T-helper 1 cell (primary cell): ENCODE results near the gene NBEAL2.
A peak's percentile ranks its signal among the peaks of the same experiment; 100 is the strongest.
"Not testable (repeated sequence)": the region's sequence is repeated elsewhere in the genome, so short reads cannot be mapped to it uniquely, and the experiment has no call there.

ENCODE experiments used
- DNase-seq, 5 donors: peaks; one replicate each; pipeline ENCODE4 v3.0.0-alpha.2; 2012 to 2020

The NBEAL2 gene

DNA sequence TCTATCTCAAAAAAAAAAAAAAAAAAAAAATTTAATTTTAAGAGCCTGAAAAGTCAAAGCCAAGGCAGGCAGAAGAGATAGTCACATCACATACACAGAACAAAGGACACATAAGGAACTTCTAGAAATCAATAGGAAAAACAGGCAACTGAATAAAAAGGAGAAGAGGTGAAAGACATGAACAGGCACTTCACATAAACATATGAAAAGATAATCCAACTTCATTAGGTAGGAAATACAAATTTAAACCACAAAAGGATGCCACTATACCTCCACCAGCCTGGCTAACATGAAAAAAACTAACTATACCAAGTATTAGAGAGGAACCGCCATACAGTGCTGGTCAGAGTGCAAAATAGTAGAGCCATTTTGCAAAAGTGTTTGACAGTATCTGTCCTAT lies 17.0 kb upstream of the NBEAL2 start:
- no peak for DNase-seq

DNA sequence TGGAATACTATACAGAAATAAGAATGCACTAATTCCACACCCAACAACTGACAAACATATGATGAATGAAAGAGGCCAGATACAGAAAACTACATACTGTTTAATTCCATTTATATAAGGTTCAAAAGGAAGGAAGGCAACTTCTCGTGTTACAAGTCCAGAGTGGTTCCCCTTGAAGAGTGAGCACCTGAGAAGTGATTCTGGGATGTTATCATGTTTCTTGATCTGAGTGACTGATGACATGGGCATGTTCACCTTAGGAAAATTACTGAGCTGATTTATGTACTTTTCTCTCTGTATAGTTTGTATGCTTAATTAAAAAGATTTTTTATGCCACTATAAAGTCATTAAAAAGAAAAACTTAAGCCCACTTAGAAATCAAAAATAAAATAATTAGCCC lies 16.5 kb upstream of the NBEAL2 start:
- no peak for DNase-seq

DNA sequence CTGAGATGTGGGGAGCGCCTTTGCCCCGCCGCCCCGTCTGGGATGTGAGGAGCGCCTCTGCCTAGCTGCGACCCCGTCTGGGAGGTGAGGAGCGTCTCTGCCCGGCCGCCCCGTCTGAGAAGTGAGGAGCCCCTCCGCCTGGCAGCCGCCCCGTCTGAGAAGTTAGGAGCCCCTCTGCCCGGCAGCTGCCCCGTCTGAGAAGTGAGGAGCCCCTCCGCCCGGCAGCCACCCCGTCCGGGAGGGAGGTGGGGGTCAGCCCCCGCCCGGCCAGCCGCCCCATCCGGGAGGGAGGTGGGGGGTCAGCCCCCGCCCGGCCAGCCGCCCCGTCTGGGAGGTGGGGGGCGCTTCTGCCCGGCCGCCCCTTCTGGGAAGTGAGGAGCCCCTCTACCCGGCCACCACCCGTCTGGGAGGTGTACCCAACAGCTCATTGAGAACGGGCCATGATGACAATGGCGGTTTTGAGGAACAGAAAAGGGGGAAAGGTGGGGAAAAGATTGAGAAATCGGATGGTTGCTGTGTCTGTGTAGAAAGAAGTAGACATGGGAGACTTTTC lies 15.4 kb upstream of the NBEAL2 start:
- DNase-seq: not testable (repeated sequence)

DNA sequence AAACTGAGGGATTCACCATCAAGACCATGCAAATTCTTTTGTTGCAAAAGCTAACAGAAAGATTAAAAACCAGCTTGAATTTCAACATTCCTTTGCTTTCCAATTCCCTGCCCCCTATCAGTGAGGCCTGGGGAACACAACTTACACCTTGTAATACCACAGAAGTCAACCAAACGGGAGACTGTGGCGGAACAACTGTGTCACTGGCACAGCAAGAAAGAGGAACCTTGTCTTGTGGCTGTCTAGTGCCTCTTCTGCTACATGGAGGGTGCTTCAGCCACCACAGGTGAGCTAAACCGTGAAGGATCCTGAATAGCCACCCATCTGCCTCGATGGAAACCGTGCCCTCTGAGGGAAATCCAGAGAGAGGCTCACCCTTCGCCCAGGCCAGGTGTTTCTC lies 14.3 kb upstream of the NBEAL2 start:
- DNase-seq: no peak

DNA sequence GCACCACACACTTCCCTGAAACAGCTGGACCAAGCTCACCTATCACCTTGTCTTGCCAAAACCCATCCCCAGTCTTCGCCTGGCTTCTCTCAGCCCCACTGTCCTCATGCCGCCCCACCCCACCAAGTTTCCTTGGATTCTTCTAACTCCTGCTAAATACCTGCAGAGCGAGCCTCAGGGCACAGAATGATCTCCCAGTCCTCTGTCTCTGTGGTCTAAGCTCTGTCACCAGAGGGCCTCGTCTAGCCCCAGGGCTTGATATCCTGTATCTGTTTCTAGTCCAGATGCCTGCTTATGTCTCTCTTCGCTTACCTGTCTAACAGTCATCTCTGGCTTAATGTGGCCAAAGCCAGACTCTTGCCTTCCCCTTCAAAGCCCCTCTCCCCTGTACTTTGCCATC lies 12.7 kb upstream of the NBEAL2 start:
- no peak for DNase-seq

DNA sequence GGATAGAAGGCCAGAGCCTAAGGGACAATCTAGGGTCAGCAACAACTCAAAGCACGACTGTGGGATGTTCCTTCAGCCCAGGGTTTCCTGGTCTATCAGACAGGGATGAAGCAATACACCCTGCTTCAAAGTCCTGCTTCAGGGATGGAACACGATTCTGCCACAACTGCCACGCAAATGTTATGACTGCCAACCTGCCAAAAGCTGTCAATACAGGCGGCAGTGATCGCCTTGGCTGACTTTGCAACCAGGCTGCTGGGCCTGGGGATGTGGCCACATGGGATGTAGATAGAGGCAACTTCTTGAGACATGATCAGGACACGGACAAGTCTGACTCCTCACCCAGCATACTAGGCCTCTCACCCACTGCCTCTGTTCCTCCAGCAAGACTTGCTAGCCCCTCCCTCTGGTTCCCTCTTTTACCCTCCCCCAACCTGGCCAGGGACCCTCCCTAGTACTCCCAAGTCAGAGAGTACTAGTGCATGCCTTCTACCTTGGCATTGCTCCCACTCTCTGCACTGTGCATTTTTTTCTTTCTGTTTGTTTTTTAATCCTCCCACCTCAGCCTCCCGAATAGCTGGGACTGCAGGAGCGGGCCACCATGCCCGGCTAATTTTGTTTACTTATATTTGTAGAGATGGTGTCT lies 10.6 kb upstream of the NBEAL2 start:
- DNase-seq: no peak

DNA sequence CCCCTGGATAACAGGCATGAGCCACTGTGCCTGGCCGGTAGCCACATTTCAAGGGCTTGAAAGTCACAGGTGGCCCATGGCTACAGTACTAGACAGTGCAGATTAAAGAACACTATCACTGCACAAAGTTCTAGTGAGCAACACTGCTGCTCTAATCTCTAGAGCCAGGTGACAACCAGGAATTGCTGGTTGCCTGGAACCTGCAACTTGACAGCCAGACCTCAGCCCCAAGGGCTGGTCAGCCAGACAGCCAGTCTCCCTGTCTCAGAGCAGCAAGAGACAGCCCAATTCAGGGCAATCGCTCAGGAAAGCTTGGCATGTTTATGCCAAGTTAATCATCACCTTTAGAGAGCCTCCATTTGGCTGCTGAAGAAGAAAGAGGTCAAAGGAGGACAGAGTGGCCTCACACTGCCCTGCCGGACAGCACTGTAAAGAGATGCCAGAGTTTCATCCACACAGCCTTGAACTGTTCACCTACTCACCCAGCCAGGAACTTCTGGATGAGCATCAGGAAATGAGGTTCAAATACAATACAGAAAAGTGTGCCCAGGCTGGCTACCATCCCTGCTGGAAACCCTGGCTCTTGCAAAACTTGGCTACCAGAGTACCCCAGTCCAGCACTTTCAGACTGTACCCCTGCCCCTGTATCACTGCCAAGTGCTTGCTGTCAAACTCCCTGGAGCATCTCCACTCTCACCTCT lies 8.9 kb upstream of the NBEAL2 start:
- DNase-seq: no peak

DNA sequence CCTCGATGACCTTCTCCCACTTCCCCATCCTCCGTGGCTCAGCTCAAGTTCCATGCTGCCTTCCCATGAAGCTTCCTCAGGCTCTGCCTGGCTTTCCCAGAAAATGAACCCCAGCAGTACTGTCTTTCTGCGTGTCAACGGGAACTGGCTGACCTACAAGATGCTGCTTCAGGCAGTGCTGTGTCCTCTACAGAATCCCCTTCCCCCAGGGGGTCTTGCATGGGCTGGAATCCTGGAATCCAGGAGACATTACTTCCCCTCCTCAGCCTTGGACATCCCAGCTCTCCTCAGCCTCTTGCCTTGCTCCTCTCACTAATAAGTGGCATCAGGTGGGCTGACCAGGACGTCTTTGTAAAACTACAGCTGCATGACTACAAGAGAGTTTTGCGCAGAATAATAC lies 8.3 kb upstream of the NBEAL2 start:
- no peak for DNase-seq

DNA sequence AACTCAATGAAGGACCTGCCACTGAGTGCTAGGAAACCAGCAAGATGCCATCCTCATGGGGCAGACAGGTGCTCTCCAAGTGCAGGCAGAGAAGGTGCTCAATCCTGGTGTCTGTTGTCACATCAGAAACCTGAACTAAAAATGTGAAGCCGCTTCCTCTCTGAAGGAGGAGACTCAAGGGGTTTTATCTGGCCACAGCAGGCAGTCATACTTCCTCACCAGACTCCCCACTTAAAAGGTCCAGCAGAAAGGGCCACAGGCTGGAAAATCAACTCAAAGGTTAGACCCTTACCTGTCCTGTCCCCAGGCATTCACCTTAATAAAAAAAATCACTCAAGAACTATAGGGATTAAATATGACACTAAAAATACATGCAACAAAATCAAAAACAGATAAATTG lies 7.7 kb upstream of the NBEAL2 start:
- DNase-seq: no peak

DNA sequence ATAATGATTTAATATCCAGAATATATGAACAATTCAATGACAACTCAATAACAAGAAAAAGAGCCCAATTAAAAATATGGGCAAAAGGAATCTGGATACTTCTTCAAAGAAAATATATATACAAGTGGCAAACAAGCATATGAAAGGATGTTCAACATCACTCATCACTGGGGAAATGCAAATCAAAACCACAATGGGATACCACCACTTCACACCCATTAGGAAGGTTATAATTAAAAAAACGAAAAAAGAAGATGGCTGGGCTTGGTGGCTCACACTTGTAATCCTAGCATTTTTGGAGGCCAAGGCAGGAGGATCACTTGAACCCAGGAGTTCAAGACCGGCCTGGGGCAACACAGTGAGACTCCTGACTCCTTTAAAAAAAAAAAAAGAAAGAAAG lies 7.1 kb upstream of the NBEAL2 start:
- no peak for DNase-seq

DNA sequence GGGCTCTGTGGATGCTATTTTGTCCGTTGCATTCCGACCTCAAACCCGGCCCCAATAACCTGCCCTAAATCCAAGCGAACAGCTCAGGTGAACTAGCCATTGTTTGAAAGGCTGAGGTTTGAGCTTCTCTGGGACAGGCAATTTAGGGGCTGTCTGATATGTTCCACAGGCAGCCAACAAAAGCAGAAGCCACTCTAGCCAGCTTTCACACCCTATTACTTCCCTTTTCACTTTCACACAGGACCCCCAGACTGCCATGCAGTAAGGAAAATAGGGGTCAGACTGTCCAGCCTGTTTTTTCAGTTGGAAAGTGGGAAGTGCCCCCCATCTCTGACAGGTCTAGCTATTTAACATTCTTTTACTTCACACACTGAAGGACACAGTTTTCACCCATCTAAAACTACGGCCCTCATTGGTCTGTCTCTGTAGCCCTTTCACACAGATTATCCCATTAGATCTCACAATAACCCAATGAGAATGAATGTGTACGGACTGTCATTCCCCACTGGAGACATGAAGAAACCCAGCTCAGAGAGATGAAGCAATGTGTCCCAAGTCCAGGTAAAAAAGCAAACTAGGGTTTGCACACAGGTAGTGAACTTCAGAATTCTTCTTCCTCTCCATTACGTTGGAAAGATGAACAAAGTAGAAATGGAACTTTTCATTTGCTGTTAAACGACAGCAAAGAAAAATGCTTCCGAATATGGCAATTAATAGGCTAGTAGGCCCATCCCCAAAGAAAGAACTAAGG lies 4.9 kb upstream of the NBEAL2 start:
- DNase-seq: no peak

DNA sequence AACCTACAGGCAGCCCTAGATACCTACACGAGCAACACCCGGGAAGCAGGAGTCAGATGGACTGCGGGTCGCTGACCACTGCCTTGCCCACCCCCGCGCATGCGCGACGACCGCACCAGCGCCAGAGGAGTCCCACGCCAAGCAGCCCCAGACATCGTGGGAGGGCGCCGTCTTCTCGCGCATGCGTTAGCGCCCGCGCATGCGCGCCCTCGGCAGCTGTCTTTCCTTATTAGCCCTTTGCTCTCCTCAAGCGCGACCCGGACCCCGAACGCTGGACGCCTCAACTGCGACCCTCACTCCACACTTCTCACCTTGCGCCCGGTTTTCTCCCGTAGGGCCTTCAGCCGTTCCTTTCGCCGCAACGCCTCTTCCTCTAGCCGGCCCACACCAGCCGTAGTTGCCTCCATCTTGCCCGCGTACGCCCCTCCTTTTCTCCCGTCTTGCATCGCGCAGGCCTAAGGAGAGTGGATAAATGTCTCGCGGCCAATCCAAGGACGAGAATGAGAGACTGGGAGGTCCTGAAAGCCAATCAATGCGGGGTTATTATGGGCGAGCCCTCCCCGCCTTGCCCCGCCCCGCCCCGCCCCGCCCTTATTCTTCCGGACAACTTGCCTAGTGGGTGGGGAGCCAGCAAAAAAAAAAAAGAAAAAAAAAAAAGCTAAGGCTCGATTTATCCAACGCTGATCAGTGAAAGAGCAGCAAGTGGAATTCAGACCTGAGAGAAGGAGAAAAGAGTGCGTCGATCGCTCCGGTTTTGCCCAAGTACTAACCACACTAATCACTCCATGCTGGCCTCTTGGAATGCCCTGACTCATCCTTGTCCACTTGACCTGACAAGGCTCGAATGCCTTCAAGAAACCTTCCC lies 2.9 kb upstream of the NBEAL2 start, which contains the start of gene CCDC12:
Gene CCDC12 (minus strand): TSS at position 420 of the 865 bp plus-strand sequence. CDS start 13 bp downstream, at position 407.
- peak; percentile 86 to 98 (median 92) for DNase-seq

DNA sequence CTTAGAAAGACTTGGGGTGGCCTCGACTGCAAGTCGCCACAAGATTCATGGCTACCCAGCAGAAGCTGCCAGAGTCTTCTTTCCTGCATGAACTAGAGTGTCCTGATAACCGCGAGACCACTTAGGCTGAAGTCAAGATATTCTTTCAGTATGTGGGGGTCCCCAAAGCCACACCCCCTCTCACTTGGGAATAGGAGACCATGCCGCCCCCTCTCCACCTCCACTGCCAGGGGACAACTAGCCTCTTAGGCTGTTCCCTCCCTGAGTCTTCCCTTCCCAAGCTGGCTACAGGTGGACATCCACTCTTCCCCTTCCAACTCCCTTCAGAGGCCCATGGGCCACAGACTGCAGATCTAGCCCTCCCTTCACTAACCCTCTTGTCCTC lies 1.7 kb upstream of the NBEAL2 start:
- DNase-seq: no peak

DNA sequence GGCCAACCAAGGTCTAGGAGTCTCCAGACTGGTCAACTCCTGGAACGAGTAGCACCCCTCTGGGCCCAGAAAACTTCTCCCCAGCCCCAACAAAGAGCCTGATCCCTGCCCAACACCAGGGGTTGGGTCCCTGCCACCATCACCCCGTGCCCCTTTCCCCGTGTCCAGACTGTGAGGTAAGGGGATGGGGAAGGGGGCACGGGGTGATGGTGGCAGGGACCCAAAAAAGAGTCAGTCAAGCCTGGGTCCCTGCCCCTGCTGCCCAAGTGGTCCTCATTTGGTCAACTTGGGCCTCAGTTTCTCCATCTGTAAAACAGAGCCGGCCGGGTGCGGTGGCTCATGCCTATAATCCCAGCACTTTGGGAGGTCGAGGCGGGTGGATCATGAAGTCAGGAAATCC lies 1.1 kb upstream of the NBEAL2 start:
- no peak for DNase-seq

DNA sequence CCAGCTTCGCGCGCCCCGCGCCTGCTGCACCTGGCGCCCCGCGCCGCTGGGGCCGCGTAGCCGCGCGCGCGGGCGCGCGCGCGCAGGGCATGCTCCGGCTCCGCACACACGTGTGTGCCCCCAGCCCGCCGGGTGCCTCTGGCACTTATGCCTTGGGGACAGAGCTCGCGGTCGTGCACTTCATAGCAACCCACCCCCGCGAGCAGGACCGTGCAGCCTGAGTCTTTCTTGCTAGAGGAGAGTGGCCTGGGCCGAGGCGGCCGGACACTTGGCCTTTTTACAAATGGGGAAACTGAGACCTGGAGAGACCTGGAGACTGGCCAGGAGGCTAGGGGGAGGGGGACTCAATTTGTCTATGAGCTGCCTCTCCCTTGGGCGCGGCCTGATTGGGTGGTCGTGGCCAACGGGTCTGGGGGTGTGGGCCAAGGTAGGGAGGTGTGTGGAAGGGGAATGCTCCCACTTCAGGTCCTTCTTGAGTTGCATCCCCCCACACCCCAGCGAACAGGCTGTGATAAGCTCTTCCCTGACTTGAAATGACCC lies 562 bp downstream of the NBEAL2 start:
- no peak for DNase-seq

DNA sequence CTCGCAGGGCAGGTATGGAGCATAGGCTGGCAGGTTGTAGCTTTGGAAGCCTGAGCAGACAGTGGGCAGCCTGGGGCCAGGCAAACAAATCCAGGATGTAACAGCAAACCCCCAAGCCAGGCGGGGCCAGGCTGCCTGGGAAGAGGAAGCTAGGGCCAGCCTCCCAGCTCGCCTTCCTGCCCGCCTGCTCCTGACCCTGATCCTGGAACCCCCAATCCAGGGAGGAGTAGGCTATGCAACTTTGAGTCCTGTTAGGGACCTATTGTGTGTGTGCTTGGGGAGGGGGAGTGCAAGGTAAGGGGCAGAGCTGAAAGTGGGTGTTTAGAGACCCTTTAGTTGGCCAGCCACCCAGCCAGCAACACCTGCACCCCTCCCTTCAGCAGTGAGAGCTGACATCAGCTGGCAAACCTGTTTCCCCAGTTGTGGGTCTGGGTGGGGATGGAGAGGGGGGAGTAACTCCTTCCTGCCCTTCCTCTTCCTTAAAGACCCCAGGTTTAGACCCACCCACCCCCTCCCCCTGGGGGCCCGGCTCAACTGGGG lies 2.5 kb downstream of the NBEAL2 start:
- no peak for DNase-seq

DNA sequence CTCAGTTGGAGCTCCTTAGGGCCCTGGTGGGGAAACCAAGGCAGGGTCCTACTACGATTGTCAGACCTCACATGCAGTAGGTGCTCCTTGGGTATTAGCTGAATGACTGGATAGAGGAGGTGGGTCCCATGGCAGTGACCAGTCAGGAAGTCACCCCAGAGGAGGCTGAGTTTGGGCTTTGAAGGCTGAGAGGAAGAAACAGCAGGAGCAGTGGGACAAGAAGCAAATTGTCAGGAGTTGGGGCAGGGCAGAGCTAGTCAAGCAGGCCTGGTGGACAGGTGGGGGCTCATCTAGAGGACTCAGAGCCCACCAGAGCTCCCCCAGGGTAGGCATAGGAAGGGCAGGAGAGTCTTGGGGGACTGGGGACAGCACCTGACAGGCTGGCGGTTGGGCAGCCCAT lies 3.1 kb downstream of the NBEAL2 start:
- no peak for DNase-seq

DNA sequence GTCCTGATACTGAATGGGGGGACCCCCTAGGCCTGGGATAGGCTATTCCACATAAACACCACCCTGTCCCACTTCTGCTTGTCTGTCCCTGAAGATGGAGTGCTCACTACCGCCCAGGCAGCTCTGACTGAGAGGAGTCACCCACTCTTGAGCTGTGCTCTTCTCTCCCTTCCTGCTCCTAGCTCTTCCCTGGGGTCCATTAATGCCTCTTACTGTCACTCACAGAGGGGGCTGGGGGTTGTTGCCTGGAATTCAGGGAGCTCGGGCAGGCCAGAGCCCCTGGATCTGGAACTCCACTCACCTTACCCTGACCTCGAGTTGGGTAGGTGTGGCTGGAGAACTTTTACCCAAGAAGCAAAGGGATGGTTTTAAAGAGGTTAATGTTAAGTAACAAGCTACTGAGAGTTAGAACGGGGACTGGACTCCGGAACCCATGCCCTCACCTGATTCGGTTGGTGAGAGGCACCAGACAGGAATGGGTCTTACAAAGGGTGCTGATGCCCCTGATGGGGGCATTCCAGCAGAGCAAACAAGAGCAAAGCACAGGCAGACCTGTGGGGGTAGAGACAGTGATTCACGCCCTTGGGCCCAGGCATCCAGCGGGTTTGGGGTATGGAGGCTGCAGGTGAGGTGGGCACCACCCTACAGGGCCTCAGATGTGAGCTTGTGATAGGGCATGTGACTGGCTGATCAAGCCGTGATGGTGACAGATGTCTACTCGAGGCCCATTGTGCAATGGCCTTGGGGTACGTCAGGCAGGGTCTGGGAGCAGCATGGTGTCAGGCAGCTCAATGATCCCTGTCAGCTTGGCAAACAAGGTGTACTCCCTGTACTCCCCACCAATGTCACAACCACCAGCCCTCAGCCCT lies 5.4 kb downstream of the NBEAL2 start:
- DNase-seq: no peak

DNA sequence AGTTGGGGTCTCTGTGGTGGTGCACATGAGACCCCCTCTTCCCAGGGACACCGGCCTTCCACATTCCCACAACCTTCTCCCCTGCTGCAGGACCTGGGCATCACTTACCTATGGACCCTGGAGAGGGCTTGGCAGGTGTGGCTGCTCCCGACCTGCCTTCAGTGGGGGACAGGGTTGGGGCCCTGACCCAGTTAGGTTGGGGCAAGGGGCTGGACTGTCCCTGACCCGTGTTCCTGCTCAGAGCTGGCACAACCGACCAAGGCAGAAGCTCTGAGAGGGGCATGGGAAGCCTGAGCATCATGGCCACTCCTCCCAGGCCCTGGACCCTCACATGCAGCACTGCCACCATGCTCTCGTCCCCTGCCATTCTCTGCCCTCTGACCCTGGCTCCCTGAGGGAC lies 6.1 kb downstream of the NBEAL2 start:
- no peak for DNase-seq

DNA sequence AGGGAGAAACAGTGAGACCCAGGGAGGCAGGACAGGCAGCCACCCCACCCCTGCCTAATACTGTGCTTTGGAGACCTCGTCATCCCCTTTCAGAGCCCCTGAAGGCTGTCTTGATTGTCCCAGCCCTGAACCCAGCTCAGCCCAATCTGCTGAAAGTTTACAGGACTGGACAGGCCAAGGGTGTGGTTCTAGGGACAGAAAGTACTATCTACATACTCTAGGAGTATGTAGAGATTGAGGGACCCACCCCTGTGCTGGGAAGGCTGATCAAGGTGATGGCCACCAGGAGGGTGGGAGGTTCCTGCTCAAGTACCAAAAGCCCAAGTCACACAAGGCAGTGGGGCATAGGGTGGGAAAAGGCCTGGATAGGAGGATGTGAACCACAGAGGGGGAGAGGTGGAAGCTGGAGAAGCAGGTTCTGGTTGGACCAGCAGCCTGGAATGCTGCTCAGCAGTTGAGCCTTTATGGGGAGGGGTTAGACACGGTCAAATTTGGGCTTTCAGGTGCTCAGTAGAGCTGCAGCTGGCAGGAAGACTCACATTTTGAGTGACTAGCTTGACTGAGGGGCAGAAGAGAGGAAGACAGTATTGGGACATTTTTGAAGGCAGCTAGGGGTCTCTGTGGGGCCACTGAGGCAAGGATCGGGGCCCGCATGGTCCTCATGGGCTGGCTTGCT lies 6.7 kb downstream of the NBEAL2 start:
- DNase-seq: no peak
